BLaER1 (cell line): Measurements from ENCODE around the gene CCDC175.

Experiments
- H3K27ac ChIP-seq: shearing (Covaris generic); formaldehyde crosslinking; 2 replicates; pipeline ENCODE4 v1.8.1; 2022
- H3K27me3 ChIP-seq: shearing (Covaris generic); formaldehyde crosslinking; 2 replicates; pipeline ENCODE4 v1.8.1; 2022
- H3K36me3 ChIP-seq: shearing (Covaris generic); formaldehyde crosslinking; 2 replicates; pipeline ENCODE4 v1.8.1; 2022
- H3K4me1 ChIP-seq: shearing (Covaris generic); formaldehyde crosslinking; 2 replicates; pipeline ENCODE4 v1.8.1; 2022
- H3K4me2 ChIP-seq: shearing (Covaris generic); formaldehyde crosslinking; 2 replicates; pipeline ENCODE4 v1.8.1; 2022
- H3K4me3 ChIP-seq: shearing (Covaris generic); formaldehyde crosslinking; 2 replicates; pipeline ENCODE4 v1.8.1; 2022
- H3K9ac ChIP-seq: shearing (Covaris generic); formaldehyde crosslinking; 2 replicates; pipeline ENCODE4 v1.8.1; 2022
- H3K9me3 ChIP-seq: shearing (Covaris generic); formaldehyde crosslinking; 2 replicates; pipeline ENCODE4 v1.8.1; 2022
- H4K20me1 ChIP-seq: shearing (Covaris generic); formaldehyde crosslinking; 2 replicates; pipeline ENCODE4 v1.8.1; 2022
- Cebpa-rat ChIP-seq: shearing (Covaris generic); IDR thresholded peaks from 2 replicates; pipeline ENCODE4 v1.8.1; 2022

Gene CCDC175

GRCh38 chr14:59483819-59484638, 92.6 kb downstream of the CCDC175 start, which contains the start of the genes JKAMP and L3HYPDH:
TSS of gene JKAMP (plus strand) at chr14:59484517. CDS start at chr14:59484590, 73 bp downstream.
TSS of gene L3HYPDH (minus strand) at chr14:59484408. CDS start at chr14:59484316, 92 bp downstream.
- Histone ChIP-seq H4K20me1 (peaks cover 31% of the 10 kb centered on the region), H3K27ac (peak within 1 kb of the TSS; percentile 89), H3K4me1 (peaks cover 51% of the 10 kb centered on the region), H3K9ac (peak within 1 kb of the TSS; percentile 89), H3K4me2 (peak within 1 kb of the TSS; percentile 92), H3K9me3 (no peaks in the 10 kb centered on the region), H3K4me3 (peak within 1 kb of the TSS; percentile 83), H3K36me3 (peaks cover 13% of the 10 kb centered on the region), H3K27me3 (no peaks in the 10 kb centered on the region)
- TF ChIP-seq Cebpa-rat, result no peak

- peaks cover 51% of the 10 kb centered on the region for H3K4me1 ChIP-seq
- TF ChIP-seq Cebpa-rat, result no peak
- H3K27ac ChIP-seq, result peak overlapping the region; percentile 89
Measured at GRCh38 chr14:59483363-59483762, 93.2 kb downstream of the CCDC175 start.

GRCh38 chr14:59482541-59483331, 93.9 kb downstream of the CCDC175 start:
- Histone ChIP-seq H3K9me3 (no peaks in the 10 kb centered on the region), H3K4me1 (peaks cover 51% of the 10 kb centered on the region), H3K27me3 (no peaks in the 10 kb centered on the region), H3K4me2 (peak overlapping the region; percentile 92), H3K36me3 (peaks cover 13% of the 10 kb centered on the region), H4K20me1 (peaks cover 31% of the 10 kb centered on the region), H3K4me3 (peak overlapping the region; percentile 83), H3K27ac (peak overlapping the region; percentile 89; the same call in 1 of the 2 replicates), H3K9ac (peak overlapping the region; percentile 89)
- no peak for TF ChIP-seq Cebpa-rat

More at GRCh38 chr14:59483363-59483762, 93.2 kb downstream of the CCDC175 start:
- Histone ChIP-seq H3K9ac (peak overlapping the region; percentile 89), H3K4me3 (peak overlapping the region; percentile 83), H3K9me3 (no peaks in the 10 kb centered on the region), H3K4me2 (peak overlapping the region; percentile 92), H3K36me3 (peaks cover 12% of the 10 kb centered on the region), H3K27me3 (no peaks in the 10 kb centered on the region), H4K20me1 (peaks cover 31% of the 10 kb centered on the region)

- Histone ChIP-seq H3K4me2 (peak overlapping the region; percentile 92), H3K9ac (peak overlapping the region; percentile 89), H3K4me3 (peak overlapping the region; percentile 83)
Measured at GRCh38 chr14:59481871-59482540, 94.6 kb downstream of the CCDC175 start.

GRCh38 chr14:59481407-59481806, 95.2 kb downstream of the CCDC175 start:
- Histone ChIP-seq H3K9ac (no peak overlapping the region), H3K4me1 (peaks cover 49% of the 10 kb centered on the region), H3K4me3 (no peak overlapping the region), H3K27me3 (no peaks in the 10 kb centered on the region), H4K20me1 (peaks cover 31% of the 10 kb centered on the region), H3K27ac (no peak overlapping the region), H3K4me2 (peak overlapping the region; percentile 92), H3K9me3 (no peaks in the 10 kb centered on the region), H3K36me3 (peaks cover 18% of the 10 kb centered on the region)
- no peak for TF ChIP-seq Cebpa-rat

More at GRCh38 chr14:59481871-59482540, 94.6 kb downstream of the CCDC175 start:
- H3K9me3 ChIP-seq, result no peaks in the 10 kb centered on the region
- TF ChIP-seq Cebpa-rat, result no peak
- no peaks in the 10 kb centered on the region for H3K27me3 ChIP-seq
- peaks cover 31% of the 10 kb centered on the region for H4K20me1 ChIP-seq
- peaks cover 51% of the 10 kb centered on the region for H3K4me1 ChIP-seq
- H3K27ac ChIP-seq, result no peak overlapping the region
- peaks cover 13% of the 10 kb centered on the region for H3K36me3 ChIP-seq

GRCh38 chr14:59480166-59480565, 96.4 kb downstream of the CCDC175 start:
- Histone ChIP-seq H3K36me3 (peaks cover 31% of the 10 kb centered on the region), H3K27ac (no peak overlapping the region), H3K9ac (no peak overlapping the region), H3K4me3 (no peak overlapping the region), H4K20me1 (peaks cover 31% of the 10 kb centered on the region), H3K27me3 (no peaks in the 10 kb centered on the region), H3K9me3 (no peaks in the 10 kb centered on the region), H3K4me2 (peak overlapping the region; percentile 92), H3K4me1 (peaks cover 37% of the 10 kb centered on the region)
- no peak for TF ChIP-seq Cebpa-rat

- peaks cover 38% of the 10 kb centered on the region for H4K20me1 ChIP-seq
- H3K27ac ChIP-seq, result no peak overlapping the region
- H3K27me3 ChIP-seq, result no peaks in the 10 kb centered on the region
- H3K4me2 ChIP-seq, result no peak overlapping the region
- H3K4me1 ChIP-seq, result peaks cover 36% of the 10 kb centered on the region
- TF ChIP-seq Cebpa-rat, result no peak
- H3K9ac ChIP-seq, result no peak overlapping the region
- H3K9me3 ChIP-seq, result no peaks in the 10 kb centered on the region
- no peak overlapping the region for H3K4me3 ChIP-seq
- peaks cover 43% of the 10 kb centered on the region for H3K36me3 ChIP-seq
Measured at GRCh38 chr14:59478540-59478939, 98.1 kb downstream of the CCDC175 start.

GRCh38 chr14:59475709-59476108, 100.9 kb downstream of the CCDC175 start:
- Histone ChIP-seq H3K27me3 (no peaks in the 10 kb centered on the region), H3K27ac (no peak overlapping the region), H3K9me3 (no peaks in the 10 kb centered on the region), H4K20me1 (peaks cover 17% of the 10 kb centered on the region), H3K4me1 (peaks cover 8% of the 10 kb centered on the region), H3K9ac (no peak overlapping the region), H3K36me3 (peaks cover 61% of the 10 kb centered on the region), H3K4me2 (no peak overlapping the region), H3K4me3 (no peak overlapping the region)
- TF ChIP-seq Cebpa-rat, result no peak

GRCh38 chr14:59474172-59474571, 102.4 kb downstream of the CCDC175 start:
- Histone ChIP-seq H3K4me1 (no peaks in the 10 kb centered on the region), H3K27me3 (no peaks in the 10 kb centered on the region), H4K20me1 (peaks cover 8% of the 10 kb centered on the region; the same call in 1 of the 2 replicates), H3K36me3 (peaks cover 73% of the 10 kb centered on the region), H3K9me3 (no peaks in the 10 kb centered on the region), H3K4me2 (no peak overlapping the region), H3K9ac (no peak overlapping the region), H3K27ac (no peak overlapping the region), H3K4me3 (no peak overlapping the region)
- TF ChIP-seq Cebpa-rat, result no peak
